Inflammatory macrophage (primary cell): ENCODE measurements around the gene NR5A1.

Experiments
- DNase-seq, 2 donors: peaks; one replicate each; pipeline ENCODE4 v3.0.0-alpha.2; 2020 to 2022
- total RNA-seq, 18 experiments: gene quantifications; one replicate each; lab custom pipeline; 2026; ENCODE audit warnings: mixed read lengths in 6 of 18, inconsistent platforms in 2 of 18; lab: John Stamatoyannopoulos, UW

The NR5A1 gene
- 0 to 0.19 (median 0) reads per million in 18 experiments for total RNA-seq

GRCh38 chr9:124506931-124507879 lies at the start of gene NR5A1:
NR5A1 (minus strand) TSS chr9:124507399; CDS start chr9:124503395, 4,004 bp downstream.
- DNase-seq: no peak

DNA sequence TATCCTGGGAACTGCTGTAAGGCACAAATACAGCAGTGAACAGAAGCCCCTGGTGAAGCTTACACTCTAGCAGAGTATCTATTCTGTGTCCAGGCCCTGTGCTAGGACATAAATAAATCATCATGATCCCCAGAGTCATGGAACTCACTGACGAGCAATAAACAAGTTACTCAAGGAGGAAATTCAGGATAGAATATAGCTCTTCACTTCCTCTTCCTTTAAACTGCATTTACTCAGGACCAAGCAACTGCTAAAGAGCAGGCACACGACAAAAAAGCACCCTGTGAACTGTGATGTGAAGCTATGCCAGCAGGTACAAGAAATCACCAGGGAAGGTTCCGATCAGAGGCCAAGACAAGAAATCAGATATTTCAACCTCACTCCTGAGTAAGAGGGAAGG lies 47.8 kb upstream of the NR5A1 start:
- no peak for DNase-seq

DNA sequence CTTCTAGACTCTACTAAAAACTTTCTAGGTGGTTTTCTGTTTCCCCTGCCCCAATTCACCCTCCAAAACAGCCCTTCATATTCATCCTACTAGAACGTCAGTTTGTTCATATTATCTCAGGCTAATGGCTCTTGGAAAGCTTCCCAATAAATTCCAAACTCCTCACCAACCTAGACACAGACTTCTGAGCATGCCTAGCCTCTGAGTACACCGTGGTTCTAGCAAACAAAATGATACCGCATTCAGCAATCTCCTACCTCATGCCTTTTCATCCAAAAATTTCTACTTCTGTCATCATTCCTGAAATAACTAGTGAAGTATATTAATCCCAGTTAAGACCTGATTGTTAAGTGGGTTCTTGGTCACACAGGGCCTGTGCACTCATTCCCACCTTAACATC lies 46.5 kb upstream of the NR5A1 start:
- DNase-seq: no peak

GRCh38 chr9:124552273-124552605 lies 45.0 kb upstream of the NR5A1 start:
- no peak for DNase-seq

DNA sequence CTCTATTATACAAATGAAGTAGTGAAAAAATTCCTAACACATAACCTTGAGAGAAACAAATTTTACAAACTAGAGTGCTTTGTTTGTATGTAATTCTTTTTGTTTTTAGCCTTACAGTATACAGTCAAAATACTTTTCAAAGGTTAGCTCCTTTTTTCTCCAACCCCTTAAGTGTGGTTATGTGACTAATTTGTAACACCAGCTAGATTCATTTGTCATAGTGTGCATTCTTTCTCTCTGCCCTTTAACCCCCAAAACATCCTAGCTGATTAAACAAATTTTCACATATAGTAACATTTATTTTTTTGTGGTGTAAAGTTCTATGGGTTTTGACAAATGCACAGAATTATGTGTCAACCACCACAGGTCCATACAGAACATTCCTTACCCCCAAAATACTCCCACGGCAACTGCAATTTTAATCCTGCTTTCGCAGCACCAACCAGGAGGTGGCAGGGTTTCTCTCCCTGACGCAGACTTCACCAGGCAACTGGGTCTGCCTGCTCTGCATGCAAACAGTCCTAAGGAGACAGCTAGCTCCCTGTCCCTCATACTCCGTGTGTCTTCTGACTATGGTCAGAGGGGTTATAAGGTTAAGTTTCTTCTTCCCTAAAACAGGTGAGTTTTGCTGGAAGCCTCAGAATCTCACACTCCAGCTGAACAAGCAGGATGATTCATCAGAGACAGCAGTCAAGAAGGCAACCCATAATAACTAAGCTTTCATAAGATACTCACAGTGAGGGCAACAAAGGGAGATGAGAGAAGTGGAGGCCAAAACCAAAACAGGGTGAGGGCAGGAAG lies 44.5 kb upstream of the NR5A1 start:
- DNase-seq: peak; percentile 19 to 30

DNA sequence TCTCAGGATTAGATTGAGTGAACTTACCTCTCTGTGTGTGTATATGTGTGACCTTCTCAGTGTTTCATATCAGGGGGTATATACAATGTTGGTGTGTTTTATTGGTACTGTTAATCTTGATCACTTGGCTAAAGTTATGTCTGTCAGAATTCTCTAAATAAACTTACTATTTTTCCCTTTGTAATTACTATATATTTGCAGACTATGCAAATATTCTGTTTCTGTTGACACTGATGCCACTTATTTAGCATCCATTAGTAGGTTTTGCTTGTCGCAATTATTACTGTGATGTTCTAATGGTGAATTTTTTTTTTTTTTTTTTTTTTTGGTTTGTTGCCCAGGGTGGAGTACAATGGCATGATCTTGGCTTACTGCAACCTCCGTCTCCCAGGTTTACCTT lies 42.9 kb upstream of the NR5A1 start:
- DNase-seq: no peak

DNA sequence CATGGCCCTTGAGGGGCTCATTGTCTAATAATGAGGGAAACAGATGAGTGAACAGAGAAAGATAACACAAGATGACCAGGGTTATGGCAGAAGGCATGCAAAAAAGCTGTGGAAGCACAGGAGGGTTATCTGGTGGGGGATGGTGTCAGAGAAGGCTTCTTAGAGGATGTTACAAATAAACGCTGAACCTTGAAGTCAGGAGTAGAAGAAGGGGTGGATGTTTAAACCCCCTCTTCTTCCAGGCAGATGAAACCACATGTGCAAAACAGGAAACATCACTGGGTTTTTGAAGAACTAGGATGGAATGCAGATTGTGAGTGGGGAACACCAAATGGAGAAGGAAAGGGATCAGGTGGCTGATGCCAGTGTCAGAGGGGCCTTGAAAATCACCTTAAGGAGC lies 41.8 kb upstream of the NR5A1 start:
- DNase-seq: no peak

GRCh38 chr9:124544535-124544934 lies 37.3 kb upstream of the NR5A1 start:
- no peak for DNase-seq

DNA sequence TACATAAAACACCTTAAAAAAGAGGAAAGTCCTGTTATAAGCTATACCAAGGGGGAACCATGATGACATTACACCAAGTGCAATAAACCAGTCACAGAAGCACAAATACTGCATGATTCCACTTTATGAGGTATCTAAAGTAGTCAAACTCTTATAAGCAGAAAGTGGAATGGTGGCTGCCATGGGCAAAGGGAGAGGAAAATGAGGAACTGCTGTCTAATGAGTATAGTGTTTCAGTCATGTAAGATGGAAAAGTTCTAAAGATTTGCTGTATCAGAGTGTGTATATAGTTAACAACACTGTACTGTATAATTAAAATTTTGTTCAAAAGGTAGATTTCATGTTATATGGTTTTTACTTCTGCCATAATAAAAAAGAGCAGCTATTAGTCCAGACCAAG lies 34.6 kb upstream of the NR5A1 start:
- DNase-seq: no peak

DNA sequence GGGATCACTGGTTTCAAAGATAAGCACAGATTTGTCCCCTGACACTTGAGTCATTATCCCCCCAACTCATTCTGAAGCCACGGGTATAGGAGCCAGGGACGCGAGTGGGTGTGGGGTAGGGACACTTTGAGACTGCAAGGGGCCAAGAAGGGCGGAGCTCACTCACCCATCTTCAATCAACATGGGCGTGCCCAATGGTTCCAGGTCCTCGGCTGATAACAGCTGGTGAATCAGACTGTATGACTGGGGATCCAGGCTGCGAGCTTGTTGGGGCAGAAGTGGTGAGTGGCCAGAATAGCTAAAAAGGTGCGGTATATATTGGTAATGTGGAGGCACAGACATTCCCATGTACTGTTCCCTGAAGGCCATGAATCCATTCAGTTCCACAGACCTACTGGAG lies 30.7 kb upstream of the NR5A1 start:
- no peak for DNase-seq

DNA sequence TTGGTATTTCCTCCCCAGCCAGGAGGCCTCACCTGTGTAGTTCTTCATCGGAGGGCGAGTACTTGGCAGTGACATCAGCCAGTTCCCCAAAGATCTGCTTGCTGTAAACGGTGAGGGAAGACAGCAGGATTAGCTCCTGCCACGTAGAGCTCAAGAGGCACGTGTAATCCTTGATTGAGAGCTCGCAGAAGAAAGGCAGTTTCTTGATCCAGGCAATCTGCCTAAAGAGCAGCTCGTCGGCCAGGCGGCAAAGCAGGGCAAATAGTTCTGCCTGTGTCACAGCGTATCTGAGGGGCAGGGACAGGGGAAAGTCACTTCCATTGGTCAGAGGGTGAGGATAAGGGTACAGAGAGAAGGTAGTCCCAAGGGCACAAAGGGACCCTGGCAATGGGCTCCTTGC lies 28.6 kb upstream of the NR5A1 start:
- no peak for DNase-seq

- no peak for DNase-seq
These were observed 25.7 kb upstream of the NR5A1 start for GRCh38 chr9:124532897-124533296.

GRCh38 chr9:124531115-124531514 lies 23.9 kb upstream of the NR5A1 start:
- DNase-seq: no peak

- no peak for DNase-seq
These were observed 23.0 kb upstream of the NR5A1 start for GRCh38 chr9:124530246-124530645.

GRCh38 chr9:124527781-124528180 lies 20.6 kb upstream of the NR5A1 start:
- no peak for DNase-seq

DNA sequence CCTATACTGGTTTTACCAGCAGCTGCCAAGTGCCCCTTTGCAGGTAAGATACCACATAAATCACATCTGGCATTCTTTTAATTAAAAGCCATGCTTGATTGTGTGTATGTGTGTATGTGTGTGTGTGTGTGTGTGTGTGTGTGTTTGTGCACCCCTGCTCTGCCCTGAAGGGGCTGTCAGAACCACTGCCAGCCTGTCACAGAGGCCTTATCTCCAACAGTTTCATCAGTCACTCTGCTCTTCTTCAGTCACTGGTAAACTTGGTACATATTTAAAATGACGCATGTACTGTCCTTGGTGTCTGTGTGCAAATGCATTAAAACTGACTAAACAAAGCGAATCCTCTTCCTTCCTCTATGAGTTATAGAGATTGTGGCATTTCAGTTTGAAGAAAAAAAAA lies 19.0 kb upstream of the NR5A1 start:
- no peak for DNase-seq

- DNase-seq: no peak
These were observed 15.2 kb upstream of the NR5A1 start for GRCh38 chr9:124522121-124523098.

DNA sequence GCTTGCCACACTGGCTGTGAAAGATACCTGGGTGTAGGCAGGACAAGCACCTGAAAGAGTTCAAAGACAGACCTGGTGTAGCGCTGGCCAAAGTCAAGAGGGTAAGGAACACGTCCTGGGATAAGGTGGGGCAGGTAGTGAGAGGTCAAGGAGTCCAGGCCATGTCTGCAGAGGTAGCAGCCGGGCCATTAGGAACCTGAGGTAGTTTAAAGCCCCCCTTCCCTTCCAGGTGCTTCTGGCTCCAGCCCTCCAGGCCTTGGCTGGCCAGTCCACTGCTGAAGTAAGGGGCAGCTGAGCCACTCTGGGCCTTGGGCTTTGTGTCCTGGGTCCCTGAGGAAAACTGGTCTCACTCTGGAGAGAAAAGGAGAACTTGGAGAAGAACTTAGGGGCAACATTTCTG lies 13.9 kb upstream of the NR5A1 start:
- no peak for DNase-seq

GRCh38 chr9:124520206-124520596 lies 13.0 kb upstream of the NR5A1 start:
- no peak for DNase-seq

DNA sequence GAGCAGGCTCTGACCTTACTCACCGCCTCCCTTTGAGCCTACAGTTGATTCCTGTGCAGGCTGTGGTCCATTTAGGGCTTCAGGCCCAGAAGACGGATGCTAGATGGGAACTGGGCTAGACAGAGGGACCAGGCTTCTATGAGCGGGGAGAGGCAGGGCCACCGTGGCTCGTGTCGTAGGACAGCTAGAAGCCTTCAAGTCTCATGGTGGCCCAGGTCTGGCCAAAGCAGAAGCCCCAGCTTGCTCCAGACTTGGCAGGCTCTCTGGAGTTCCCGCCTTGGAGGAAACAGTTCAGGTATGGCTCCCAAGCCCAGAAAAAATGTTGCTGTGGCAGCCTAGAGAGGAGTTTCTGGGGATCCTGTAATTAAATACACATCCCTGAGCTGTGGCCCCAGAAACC lies 10.9 kb upstream of the NR5A1 start:
- DNase-seq: no peak

- DNase-seq: no peak
These were observed 10.4 kb upstream of the NR5A1 start for GRCh38 chr9:124517600-124517999.

- no peak for DNase-seq
These were observed 7.7 kb upstream of the NR5A1 start for GRCh38 chr9:124514874-124515273.

DNA sequence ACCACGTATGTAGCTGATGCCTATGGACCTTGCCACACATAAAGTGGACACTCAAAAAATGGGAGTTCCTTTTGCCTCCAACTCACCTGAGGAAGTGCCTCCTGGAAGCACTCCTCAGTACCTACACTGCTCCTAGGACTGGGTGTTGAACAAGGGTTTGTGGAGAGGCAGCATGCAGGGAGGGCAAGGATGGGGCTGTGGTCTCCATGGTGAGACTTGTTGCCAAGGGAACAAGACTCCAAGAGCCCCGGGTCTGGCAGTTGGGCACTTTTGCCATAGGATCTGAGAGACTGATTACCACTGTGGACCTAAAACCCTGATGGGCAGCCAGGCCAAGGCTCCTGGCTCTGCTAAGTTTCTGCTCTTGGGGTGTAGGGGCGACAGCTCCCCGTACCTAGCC lies 6.9 kb upstream of the NR5A1 start:
- no peak for DNase-seq
